Spinal cord (tissue), 10 donors: ENCODE measurements around the gene CTNNA3. TPM values are rescaled to one million over a fixed set of nuclear protein-coding genes. Genes with fewer than 3 reads are reported as not detected.
"Not testable (repeated sequence)": the region's sequence is repeated elsewhere in the genome, so short reads cannot be mapped to it uniquely, and the experiment has no call there.

ENCODE experiments used
- DNase-seq, 6 donors: peaks; one replicate each; pipeline versions ENCODE4 v3.0.0 to v3.0.0-alpha.2; 2013 to 2015; ENCODE audit warnings: low spot score in 6 of 6, low read depth in 4 of 6
- H3K27ac ChIP-seq: one replicate; pipeline ENCODE4 v1.5.1; 2013; ENCODE audit warnings: low read depth, low read length, control low read depth
- H3K27me3 ChIP-seq: one replicate; pipeline ENCODE4 v1.6.1; 2013; ENCODE audit warnings: low read length; ENCODE audit not compliant: control insufficient read depth, insufficient read depth
- H3K36me3 ChIP-seq: one replicate; pipeline ENCODE4 v1.6.1; 2013; ENCODE audit warnings: low read length; ENCODE audit not compliant: control insufficient read depth, insufficient read depth
- H3K4me1 ChIP-seq: one replicate; pipeline ENCODE4 v1.6.1; 2013; ENCODE audit warnings: low read length; ENCODE audit not compliant: control insufficient read depth, insufficient read depth
- H3K4me3 ChIP-seq: one replicate; pipeline ENCODE4 v1.5.1; 2013; ENCODE audit warnings: low read depth, low read length, control low read depth
- H3K9me3 ChIP-seq: one replicate; pipeline ENCODE4 v1.6.1; 2013; ENCODE audit warnings: low read length; ENCODE audit not compliant: control insufficient read depth, insufficient read depth
- WGBS: methylation state at CpG from one replicate; pipeline ENCODE4 v1.1.5; 2013; ENCODE audit warnings: missing lambda C conversion rate; ENCODE audit not compliant: insufficient coverage; 5-methylcytosine and 5-hydroxymethylcytosine counted together
- polyA plus RNA-seq, 2 donors: library from polyadenylated mRNA; unstranded; fragments of 120-200 nt; gene quantifications; one replicate each; pipeline ENCODE4 v1.2.1, GENCODE V29; 2013; ENCODE audit not compliant: insufficient read length in 2 of 2
- total RNA-seq, 2 donors: library from RNA; depleted of rRNA in 1 of 2; stranded (reverse); fragments of 120-200 nt in 1 of 2; fragments of >200 nt in 1 of 2; gene quantifications; one replicate each; pipeline versions ENCODE4 v1.2.3 to v1.2.4, GENCODE V29; 2013 to 2014
- donor health status: healthy.

Gene CTNNA3
- total and polyA plus RNA-seq, 4 donors: 15.3 to 63.5 (median 41.0) TPM

DNA sequence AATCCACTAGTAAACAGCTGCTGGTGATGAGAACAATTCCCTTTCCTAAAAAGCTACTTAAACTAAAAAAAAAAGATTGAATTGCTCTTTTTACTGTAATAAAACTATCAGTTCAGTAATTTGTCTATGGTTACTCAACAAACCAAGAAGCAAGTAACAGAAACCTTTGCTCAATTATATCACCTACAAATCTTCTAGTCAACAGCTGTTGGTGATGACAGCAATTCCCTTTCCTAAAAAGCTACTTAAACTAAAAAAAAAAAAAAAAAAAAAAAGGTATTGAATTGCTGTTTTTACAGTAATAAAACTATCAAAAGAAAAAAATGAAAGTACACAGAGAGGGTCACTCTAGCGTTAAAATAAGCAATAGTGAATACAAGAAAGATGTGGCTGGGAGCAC lies 158.1 kb downstream of the CTNNA3 start:
- Histone ChIP-seq H3K4me1 (no peaks in the 10 kb centered on the region), H3K36me3 (no peaks in the 10 kb centered on the region), H3K27ac (no peak overlapping the region), H3K9me3 (no peaks in the 10 kb centered on the region), H3K4me3 (no peak overlapping the region), H3K27me3 (no peaks in the 10 kb centered on the region)
- no CpG with 5 or more reads among the region's 1 CpG for WGBS
- no peak for DNase-seq

DNA sequence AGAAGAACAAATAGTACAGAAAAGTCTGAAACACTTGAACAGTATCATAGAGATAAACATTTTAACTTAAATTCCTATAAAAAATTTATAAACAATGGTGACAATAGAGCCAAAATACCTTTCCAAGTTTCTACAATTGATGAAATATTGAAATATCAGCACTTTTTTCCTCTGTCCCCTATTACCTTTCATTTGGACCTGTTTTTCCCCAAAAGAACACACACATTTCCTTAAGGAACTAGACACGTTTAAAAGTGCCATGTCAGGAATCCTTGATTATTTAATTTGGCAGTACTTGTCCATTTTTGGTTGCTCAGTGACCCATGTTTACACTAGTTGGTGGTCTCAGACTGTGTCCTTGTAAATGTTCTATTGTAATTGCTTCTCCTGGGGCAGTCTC lies 162.6 kb downstream of the CTNNA3 start:
- no peak for DNase-seq
- 20% methylated on average over 1 of the region's 1 CpG for WGBS
- H3K4me3 ChIP-seq: no peak overlapping the region
- no peak overlapping the region for H3K27ac ChIP-seq
- no peaks in the 10 kb centered on the region for H3K27me3 ChIP-seq
- H3K9me3 ChIP-seq: peaks cover 3% of the 10 kb centered on the region
- H3K36me3 ChIP-seq: no peaks in the 10 kb centered on the region
- no peaks in the 10 kb centered on the region for H3K4me1 ChIP-seq

DNA sequence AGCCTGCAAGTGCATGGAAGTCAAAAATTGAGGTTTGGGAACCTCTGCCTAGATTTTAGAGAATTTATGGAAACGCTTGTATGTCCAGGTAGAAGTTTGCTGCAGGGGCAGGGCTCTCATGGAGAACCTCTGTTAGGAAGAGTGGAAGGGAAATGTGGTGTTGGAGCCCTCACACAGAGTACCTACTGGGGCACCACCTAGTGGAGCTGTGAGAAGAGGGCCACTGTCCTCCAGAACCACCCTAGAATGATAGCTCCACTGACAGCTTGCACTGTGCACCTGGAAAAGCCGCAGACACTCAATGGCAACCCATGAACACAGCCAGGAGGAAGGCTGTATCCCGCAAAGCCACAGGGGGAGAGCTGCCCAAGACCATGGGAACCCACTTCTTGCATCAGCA lies 165.0 kb downstream of the CTNNA3 start:
- H3K27me3 ChIP-seq, H3K4me3 ChIP-seq, DNase-seq, H3K4me1 ChIP-seq, H3K36me3 ChIP-seq, H3K27ac ChIP-seq, H3K9me3 ChIP-seq: not testable (repeated sequence)
- WGBS: 81% methylated on average over 3 of the region's 3 CpGs

DNA sequence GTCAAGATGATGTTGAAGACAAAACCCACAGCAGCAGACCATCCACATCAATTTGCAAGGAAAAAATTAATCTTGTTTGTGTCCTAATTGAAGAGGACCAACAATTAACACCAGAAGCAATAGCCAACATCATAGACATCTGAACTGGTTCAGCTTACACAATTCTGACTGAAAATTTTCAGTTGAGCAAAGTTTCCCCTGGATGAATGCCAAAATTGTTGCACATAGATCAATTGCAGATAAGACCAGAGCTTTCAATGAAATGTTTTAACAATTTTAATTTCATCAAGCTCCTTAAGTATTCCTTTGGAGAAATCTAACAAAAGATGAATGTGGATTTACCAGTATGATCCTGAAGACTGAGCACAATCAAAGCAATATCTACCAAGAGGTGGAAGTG lies 168.6 kb downstream of the CTNNA3 start:
- H3K4me1 ChIP-seq: no peaks in the 10 kb centered on the region
- no peak for DNase-seq

DNA sequence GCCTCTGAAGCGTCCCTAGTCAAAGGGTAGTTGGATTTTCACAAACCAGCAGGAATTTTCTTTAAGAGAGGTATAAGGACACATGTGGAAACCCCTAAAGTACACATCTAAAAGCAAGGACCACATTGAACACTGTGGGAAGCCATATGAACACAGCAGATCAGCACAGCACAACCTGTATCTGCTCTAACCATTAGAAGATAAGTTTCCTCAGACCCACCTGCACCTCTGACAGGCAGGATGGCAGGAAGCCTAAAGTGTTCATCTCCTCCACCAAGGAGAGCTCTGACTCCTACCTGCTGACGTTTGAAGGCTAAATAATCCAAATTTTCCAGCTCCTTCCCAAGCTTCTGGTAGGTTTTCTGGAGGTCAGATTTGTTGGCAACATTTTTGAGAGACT lies 174.4 kb downstream of the CTNNA3 start:
- DNase-seq: no peak
- no peak overlapping the region for H3K4me3 ChIP-seq
- H3K4me1 ChIP-seq: no peaks in the 10 kb centered on the region
- no peak overlapping the region for H3K27ac ChIP-seq
- H3K27me3 ChIP-seq: no peaks in the 10 kb centered on the region
- WGBS: no CpG with 5 or more reads among the region's 2 CpGs
- no peaks in the 10 kb centered on the region for H3K9me3 ChIP-seq
- H3K36me3 ChIP-seq: no peaks in the 10 kb centered on the region

More for the DNA sequence above, 168.6 kb downstream of the CTNNA3 start:
- Histone ChIP-seq H3K9me3 (peaks cover 3% of the 10 kb centered on the region), H3K27ac (no peak overlapping the region), H3K36me3 (no peaks in the 10 kb centered on the region), H3K27me3 (no peaks in the 10 kb centered on the region), H3K4me3 (no peak overlapping the region)

DNA sequence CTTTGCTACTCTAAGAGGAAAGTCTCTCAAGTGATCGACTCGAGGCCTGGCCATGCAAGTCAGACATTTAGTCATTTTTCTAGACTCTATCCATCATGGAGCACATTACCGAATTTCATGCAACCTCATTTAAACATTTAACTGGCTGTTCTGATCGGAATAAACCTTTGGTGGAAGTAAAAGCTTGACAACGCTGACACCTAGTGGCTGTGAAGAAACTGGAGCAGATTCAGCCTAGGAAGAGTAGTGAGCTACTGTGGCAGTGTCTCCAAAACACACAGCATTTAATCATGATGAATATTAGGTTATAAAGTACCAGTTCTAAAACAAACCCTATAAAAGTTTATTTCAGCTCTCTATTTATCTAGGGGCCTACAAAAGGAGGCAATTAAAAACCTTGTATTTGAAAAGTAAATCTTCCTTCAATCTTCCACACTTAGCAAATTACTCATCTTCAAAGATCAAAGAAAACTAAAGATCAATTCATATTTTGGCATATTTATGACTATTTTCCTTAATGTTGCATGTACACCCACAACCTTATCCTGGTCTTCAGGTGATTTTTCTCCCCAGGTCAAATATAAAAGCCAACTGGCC lies 175.0 kb downstream of the CTNNA3 start:
- H3K4me1 ChIP-seq: no peaks in the 10 kb centered on the region
- no peak overlapping the region for H3K27ac ChIP-seq
- H3K27me3 ChIP-seq: no peaks in the 10 kb centered on the region
- no CpG with 5 or more reads among the region's 5 CpGs for WGBS
- no peak overlapping the region for H3K4me3 ChIP-seq
- no peaks in the 10 kb centered on the region for H3K9me3 ChIP-seq
- no peaks in the 10 kb centered on the region for H3K36me3 ChIP-seq
- DNase-seq: peak; percentile 54 to 95 (median 66)

DNA sequence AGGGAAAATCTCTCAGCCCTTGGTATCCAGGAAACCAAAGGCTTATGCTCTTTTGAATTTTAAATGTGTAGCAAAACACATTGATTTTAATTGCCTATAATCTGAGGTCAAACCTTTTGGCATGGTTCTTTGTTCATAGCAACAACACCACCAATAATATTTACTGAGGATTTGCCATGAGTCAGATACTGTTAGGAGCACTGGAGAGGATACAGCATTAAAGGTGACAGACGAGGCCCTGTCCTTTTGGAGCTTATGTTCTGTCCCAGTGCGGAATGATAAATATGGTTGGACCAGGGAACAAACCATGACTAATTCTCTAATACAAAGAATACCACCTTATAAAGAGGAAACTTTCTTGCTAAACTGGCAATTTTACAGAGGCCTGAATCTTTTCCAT lies 176.6 kb downstream of the CTNNA3 start:
- H3K27me3 ChIP-seq: no peaks in the 10 kb centered on the region
- no peaks in the 10 kb centered on the region for H3K9me3 ChIP-seq
- DNase-seq: no peak
- H3K27ac ChIP-seq: no peak overlapping the region
- H3K4me3 ChIP-seq: no peak overlapping the region
- H3K4me1 ChIP-seq: no peaks in the 10 kb centered on the region
- H3K36me3 ChIP-seq: no peaks in the 10 kb centered on the region
- no CpG with 5 or more reads among the region's 2 CpGs for WGBS

DNA sequence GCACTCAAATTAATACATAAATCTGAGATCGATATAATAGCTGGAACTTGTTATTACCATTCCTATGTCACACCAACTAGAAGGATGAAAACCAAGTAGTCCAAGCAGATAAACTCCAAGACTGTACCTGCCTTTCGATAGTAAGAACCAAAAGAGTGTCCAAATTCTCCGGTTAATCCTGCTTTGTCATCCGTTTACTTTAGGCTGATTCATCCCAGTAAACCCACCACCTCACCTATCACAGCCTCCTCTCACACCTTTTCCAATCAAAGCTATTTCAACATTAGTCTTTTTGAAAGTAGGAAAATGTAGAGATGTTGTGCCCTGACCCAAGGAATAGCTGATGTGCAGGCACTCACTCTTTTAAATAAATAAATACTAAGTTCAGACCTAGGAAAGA lies 177.2 kb downstream of the CTNNA3 start:
- no peak overlapping the region for H3K27ac ChIP-seq
- no peaks in the 10 kb centered on the region for H3K4me1 ChIP-seq
- H3K4me3 ChIP-seq: no peak overlapping the region
- WGBS: 94% methylated on average over 2 of the region's 4 CpGs
- no peaks in the 10 kb centered on the region for H3K27me3 ChIP-seq
- H3K36me3 ChIP-seq: no peaks in the 10 kb centered on the region
- H3K9me3 ChIP-seq: no peaks in the 10 kb centered on the region
- DNase-seq: no peak

DNA sequence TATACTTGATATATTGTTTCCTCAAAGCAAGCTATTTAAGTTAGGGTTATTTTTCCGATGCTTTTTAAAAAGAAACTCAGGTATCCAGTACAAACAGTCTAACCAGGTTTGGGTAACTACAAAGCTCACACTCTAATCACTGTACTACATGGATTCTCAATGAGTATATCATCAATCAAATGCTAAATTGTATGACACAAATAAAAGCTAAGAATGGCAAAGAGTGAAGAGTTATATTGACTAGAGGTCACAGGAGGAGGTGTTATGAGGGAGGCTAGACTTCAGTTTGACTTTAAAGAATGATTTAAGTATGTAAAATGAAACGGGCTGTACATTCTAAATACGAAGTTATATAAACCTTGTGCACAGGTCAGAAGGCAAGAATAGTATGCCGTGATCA lies 178.0 kb downstream of the CTNNA3 start:
- no peaks in the 10 kb centered on the region for H3K36me3 ChIP-seq
- H3K27me3 ChIP-seq: no peaks in the 10 kb centered on the region
- H3K4me3 ChIP-seq: no peak overlapping the region
- no peak for DNase-seq
- no peaks in the 10 kb centered on the region for H3K9me3 ChIP-seq
- WGBS: 100% methylated on average over 2 of the region's 4 CpGs
- H3K27ac ChIP-seq: no peak overlapping the region
- no peaks in the 10 kb centered on the region for H3K4me1 ChIP-seq

DNA sequence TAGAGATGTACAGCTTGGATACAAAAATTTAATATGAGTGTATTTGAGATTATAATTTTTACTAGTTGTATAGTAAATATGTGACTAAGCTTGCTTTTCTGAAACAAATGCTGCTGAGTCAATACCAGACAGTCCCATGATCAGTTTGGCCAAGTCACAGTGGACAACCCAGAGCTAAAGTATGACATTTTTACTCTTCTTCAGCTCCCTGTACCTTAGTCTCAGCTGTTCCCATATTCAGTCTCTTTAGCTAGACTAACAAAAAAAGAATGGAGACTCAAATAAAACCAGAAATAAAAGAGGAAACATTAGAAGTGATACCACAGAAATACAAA lies 189.3 kb downstream of the CTNNA3 start:
- Histone ChIP-seq H3K4me3 (no peak overlapping the region), H3K27me3 (no peaks in the 10 kb centered on the region), H3K4me1 (no peaks in the 10 kb centered on the region), H3K36me3 (no peaks in the 10 kb centered on the region), H3K9me3 (no peaks in the 10 kb centered on the region), H3K27ac (no peak overlapping the region)
- no peak for DNase-seq
